GM18502 (cell line): ENCODE data around the gene ARFIP1.

Experiments
- ATAC-seq: cut with Tn5 transposase; IDR thresholded peaks from one replicate; pipeline ENCODE4 v1.9.1; 2021; ENCODE audit warnings: mild to moderate bottlenecking; ENCODE audit not compliant: unreplicated experiment, poor library complexity

The ARFIP1 gene

DNA sequence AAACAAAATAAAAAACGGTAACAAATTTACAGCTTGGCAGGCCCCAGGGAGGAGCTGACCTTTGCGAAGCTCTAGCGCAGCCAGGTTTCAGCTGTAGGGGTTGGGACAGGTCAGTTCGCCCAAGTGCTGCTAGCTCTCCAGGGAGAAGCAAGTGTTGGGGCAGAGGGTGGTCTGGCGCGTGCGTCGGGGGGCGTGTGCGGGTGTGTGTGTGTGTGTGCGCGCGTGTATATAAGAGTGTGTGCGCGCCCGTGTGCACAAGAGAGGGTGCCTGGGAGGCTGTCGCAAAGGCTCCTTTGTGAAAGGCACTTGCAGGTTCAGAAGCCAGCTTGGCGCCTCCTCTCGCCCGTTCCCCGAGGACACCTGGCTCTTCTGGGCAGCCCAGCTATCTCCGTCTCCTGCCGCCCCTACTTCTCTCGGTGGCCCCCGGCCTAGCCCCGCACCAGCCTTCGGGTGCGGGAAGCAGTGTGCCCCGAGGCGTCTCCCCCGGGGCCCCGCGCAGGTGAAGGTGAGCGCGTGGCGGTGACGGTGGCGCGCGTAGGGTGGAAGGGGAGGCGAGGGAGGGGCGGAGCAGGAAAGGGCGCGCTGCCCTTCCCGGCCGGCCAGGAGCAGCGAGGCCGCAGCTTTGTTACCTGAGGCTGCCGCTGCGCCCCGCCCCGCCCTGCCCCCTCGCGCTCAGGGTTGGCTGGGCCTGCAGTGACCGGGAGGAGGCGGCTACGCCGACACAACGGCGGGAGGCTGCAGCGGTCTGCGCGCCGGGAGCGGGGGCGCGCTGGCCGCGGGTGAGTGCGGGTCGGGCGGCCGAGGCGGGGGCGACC is 156.1 kb downstream of the ARFIP1 start, which contains the start of gene FHDC1:
Gene FHDC1, plus strand, starts transcription at position 693 of the 815 bp plus-strand sequence. CDS start 6,735 bp downstream, outside the sequence.
- peak; percentile 34 for ATAC-seq

DNA sequence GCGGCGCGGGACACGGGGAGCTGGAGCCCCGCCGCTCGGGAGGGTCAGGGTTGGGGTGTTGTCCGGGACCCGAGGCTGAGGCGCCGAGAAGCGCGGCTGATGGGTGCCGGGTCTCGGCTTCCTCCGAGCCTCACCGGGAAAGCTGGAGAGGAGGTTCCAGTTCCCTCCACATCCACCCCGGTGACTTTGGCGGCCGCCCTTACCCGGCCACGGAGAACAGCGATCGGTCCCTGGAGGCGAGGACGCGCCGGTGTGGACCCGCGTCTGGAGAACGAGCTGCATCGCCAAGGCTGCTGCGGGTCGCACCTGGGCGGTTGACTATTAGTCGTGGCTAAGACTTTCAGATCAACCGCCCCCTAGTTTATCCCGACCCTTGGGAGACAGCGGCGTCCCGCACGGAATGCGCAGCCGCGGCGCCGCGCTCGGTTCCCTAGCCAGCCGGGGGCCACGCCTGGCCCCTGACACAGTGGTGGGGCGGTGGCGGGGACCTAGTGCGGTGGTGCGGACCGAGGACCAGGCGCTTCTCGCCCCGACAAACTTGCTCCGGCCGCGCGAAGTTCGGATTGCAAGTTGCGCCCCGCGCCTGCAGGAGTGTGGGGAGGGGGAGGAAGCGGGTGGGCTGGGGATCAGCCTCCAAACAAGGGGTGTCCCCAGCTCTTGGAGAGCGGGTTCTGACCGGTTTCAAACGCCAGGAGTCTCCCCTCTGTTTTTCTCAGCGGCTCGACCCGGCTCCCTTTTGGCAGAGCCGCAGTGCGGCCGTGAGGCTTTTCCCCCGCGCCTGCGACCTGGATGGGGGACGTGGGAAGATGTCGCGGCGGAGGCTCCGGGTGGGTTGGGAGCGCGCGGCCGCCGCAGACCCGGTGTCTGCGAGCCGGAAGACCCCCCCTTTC is 156.9 kb downstream of the ARFIP1 start:
- ATAC-seq, result peak; percentile 26

DNA sequence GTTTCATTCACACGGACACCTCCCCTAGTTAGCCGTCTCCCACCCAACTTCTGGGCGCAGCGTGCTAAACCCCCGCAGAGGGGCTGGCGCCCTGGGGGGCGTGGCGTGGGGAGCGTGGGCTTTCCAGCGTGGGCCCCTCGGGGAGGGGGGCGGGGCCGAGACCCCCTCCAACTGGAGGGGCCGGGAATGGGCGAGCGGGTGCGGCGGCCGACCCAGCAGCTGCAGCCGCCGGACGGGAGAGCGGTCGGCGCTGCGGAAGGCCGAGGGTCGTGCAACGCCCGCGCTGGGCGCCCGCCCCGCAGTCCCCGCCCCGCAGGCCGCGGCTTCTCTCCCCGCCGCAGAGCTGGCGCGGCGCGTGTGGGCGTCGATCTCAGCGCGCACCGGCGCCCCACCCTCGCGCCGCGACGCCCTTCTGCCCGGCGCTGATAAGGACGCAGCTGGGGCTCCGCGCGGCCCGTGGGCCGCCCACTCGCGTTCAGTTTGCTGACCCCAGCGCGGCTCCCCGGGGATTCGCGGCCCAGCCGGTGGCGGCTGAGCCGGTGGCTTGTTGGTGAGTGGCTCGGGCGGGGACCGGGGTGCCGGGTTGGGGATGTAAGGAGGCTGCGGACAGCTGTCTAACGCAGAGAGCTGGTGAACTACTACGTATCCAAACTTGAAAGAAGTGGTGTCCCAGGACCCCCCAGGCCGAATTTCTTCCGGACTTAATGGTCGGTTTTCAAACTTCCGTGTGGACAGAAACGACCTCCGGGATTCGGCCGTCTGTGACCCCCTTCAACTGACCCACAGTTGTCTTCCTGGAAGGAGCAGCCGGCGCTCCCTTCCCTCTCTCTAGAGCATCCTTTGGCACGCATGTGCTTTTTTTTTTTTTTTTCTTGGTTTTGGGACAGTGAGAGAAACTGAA is 157.8 kb downstream of the ARFIP1 start:
- peak; percentile 49 for ATAC-seq

DNA sequence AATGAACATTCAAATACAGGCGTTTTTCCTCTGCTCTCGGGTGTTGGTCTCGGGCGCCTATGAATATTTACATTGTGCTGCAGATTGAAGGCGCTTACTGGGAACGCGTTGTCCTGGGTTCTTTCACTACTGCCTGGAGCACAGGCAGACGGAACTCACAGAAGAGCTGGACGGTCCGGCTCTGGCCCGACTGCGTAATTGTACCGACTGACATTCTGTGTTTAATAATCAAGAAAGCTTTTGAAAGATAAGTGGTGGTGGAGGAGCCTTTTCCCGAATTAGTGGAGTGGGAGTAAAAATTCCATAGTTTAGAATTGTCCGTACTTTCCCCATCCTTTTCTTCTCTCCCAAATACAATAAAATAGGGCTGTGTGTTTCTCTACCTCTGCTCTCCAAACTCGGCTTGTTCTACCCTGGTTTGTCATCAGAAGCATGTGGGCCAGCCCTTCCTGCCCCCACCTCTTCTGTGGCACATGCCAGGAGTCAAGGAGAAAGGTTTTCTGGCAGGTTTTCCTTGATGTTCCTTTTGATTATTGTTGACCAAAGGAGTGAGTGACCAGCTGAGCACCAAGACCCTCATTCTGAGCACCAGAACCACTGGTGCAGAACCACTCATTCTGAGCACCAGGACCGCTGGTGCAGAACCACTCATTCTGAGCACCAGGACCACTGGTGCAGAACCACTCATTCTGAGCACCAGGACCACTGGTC is 158.6 kb downstream of the ARFIP1 start:
- ATAC-seq, result peak; percentile 14

DNA sequence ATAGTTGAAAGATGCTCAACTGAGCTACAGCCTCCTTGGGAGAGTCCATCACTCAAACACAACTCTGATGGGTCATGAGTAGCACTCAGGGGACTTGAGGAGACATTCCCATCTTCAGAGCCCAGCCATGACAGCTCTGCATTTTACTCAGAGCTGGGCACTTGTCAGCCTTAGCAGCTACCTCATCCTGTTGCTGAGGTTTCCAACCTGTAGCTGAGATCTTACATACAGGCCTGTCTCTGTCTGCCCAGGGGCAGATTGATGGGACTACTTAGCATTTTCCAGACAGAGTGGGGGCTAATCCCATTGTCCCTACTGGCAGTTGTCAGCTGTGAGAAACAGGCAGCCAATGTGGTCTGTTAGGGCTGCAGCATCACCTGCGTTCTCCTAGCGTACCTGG is 159.9 kb downstream of the ARFIP1 start:
- no peak for ATAC-seq

DNA sequence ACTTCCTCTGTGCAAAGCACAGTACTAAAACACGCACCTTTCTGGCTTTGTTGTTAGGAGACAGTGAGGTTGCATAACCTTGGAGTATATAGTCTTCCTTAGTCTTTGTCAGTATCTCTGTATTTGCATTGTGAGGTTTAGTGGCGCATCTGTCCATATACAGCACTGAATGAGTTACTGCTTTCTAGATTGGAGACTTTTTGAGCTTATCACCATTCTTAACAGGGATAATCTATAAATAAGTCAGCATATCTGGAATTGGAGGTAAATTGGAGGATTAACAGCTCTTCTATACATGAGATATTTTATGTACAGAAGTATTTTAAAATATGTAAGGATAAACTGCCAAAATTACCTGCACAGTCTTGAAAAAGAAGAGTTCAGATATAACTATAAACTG is 160.7 kb downstream of the ARFIP1 start:
- no peak for ATAC-seq

DNA sequence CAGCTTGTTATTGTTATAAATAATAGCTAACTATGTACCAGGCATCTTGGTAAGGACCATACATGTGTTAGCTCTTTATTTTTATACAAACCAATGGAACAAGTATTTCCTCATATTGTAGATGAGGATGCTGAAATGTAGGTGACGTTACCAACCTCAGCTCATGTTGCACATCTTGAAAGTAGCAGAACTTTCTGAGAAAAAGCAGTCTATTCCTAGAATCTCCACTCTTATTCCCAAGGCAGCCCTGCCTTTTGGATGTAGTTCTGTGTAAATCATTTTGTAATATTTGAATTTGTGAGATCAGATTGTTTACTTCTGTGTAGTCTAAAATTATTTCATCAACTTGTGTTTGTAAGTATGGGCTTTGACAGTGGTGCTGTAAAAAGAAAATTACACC is 161.7 kb downstream of the ARFIP1 start:
- no peak for ATAC-seq

DNA sequence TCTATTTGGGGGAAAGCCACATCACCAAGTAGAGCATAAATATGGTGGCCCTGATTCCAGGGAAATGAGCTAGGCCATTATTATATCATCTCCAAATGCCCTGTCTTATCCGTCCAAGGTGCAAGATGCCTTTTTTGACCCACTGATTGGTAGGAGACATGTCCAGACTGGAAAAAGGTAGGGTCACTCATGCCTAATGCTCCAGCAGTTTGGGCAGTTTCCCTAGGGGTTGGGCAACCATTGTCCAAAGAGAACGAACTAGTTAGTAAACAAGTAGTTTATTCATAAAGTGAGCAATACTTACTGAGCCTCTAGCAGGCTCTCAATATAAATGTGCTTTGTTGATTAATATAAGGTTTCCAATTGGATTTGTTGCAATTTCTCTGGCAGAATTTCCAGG is 162.6 kb downstream of the ARFIP1 start:
- no peak for ATAC-seq

DNA sequence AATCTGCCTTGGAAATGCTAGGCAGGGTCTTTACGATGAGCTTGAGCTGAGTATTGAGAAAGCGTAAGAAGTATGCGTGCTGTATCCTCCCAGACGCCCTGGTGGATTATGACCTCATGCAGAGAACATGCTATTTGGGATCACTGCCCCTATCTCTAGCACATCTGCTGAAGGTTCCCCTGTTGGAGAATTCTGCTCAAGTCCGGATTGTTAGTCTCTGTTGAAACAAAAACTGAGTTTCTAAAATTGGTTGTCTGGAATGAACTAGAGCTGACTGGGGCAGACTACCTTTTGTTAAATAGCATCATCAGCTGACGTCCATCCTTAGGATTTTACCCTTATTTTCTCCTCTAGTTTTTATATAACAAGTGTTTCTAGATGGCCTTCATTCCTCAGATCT is 163.9 kb downstream of the ARFIP1 start:
- ATAC-seq, result no peak

DNA sequence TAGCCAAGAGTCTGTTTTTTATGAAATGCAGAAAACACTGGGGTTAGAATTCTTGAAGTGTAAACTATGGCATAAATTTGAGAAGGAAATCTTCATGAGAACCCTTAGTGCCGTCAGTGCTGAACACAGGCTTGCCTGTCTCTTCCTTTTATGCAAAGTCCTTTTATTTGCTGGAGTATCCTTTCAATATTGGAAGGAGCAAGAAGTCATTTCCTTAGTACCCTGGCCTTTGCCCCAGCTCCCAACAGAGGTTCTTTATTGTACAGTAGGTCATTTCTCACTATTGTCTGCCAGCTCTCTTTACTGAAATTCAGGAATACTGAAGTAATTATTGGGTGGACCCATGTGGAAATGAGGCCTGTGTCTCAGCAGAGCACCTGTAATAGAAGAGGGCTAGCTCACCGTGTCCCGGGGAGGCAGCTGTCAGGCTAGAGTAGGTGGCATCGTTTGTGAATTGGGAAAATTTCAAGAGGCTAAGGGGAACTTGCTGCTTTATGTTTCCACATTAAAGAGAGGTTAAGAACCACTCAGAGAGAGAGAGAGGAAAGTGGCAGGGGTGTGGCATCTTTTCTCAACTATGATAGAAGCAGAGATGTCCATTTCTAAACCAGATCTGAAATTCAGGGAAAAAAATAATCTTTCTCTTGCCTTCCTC is 165.0 kb downstream of the ARFIP1 start:
- ATAC-seq, result no peak

DNA sequence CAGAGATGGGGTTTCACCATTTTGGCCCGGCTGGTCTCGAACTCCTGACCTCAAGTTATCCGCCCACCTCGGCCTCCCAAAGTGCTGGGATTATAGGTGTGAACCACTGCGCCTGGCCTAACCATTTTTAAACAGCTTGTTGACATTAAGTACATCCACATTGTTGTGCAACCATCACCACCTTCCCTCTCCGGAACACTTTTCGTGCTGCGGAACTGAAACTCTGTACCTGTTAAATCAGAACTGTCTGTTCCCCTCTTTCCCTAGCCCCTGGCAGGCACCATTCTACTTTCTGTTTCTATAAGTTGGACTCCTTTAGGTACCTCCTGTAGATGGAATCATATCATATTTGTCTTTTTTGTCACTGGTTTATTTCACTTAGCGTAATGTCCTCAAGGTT is 165.9 kb downstream of the ARFIP1 start:
- ATAC-seq, result no peak

DNA sequence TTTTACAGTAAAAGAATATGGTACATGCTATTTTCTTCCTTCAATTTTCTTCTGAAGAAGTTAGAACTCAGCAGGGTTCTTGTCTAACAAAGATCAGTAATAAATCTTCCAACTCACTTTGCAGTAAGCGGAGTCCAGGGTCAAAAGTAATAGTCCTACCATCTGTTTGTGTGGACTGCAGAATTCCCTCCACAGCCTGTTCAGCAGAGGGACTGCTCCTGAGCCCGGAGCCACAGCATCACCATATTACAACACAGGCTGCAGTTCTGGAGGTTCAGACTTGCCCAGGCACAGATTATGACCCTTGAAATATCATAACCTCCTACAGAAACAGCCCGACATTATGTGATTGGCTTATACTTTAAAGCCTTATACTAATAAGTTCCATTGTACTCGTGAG is 166.7 kb downstream of the ARFIP1 start:
- ATAC-seq, result no peak

DNA sequence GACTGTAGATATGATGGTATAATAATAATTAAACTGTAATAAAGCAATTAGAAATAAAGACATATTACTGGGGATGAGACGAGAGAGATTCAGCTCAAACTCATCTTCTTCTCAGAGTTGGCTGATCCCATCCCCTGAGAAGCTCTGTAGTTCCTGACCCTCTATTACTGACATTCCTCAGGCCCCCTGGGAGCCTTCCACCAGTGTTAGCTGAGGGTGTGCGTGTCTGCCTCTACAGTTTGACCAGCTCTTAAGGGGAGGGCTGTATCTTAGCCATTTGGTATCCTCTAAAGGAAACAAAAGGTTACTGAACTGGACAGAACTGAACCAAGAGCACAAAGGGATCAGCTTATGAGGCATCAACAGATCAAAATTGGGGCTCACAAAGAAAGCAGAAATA is 167.6 kb downstream of the ARFIP1 start:
- ATAC-seq, result no peak

DNA sequence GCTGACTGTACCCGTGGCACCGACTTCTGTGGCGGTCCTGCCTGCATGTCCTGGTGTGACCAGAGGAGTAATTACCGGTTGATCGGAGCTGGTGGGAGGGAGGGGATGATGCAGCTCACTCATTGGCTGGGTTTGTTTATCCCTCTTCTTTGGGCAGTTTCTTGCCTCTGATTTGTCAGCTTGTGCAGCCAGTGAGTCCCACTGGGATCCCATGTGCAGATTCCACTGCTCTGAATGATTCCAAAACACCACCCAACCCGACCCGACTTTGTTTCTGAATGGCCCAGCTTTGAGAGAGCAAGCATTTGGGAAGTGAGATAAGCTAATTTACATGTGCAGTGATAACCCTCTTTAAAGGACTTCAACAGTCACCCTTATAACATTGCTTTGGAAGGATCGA is 170.2 kb downstream of the ARFIP1 start:
- no peak for ATAC-seq

DNA sequence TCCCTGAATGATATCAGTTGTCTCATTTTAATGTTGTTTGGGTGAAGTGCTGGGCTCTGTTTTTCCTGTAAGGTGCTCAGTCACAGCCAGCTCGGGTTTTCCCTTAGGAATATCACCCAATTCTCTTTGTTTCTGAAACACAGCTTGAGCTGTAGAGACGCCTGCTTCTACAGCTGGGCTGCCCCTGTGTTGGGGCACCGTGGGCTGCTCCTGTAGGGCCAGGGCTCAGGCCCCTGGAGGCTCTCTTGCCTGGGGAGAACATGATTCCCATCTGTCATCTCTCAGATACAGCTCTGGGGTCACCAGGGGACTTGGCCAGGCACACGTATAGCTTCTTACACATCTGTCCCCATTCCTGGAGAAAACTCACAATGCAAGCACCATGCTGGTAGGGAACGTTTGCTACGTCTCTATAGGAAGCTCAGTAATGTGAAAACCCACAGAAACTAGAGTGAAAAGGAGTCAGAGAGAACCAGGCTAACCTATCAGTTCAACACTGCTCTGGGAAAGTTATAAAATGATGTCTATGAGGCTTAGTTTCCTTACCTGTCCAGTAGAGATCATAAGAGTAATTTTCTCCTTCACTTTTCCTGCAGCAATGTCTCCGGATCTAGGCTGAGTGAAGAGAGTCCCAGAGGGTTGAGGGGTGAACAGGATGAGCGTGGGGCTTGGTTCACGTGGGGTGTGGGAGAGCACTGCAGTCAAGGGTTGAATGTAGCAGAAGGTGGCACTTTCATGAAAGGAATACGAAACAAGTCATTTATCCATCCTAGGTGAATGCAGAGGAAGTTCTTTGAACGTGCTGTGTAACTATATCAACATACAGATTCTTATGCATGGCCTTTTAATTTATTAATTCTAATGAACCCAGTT is 170.9 kb downstream of the ARFIP1 start:
- ATAC-seq, result no peak

DNA sequence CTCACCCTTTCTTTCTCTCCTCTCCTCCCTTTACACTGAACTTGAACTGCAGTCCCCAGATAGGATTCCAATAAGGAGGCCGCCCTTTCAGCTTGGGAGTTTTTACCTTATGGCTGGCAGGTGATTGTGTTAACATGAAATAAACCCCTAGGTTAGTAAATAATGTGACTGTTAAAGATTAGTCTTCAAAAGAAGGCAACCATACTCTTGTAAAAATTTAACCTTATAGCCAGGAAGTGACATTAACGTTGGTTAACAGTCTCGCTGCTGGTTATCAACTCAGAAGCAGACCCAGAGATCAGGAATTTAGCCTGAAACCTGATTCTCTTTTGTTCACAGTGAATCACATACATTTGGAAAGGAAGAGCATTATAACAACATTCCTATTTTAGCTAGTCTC is 171.6 kb downstream of the ARFIP1 start:
- ATAC-seq, result no peak

DNA sequence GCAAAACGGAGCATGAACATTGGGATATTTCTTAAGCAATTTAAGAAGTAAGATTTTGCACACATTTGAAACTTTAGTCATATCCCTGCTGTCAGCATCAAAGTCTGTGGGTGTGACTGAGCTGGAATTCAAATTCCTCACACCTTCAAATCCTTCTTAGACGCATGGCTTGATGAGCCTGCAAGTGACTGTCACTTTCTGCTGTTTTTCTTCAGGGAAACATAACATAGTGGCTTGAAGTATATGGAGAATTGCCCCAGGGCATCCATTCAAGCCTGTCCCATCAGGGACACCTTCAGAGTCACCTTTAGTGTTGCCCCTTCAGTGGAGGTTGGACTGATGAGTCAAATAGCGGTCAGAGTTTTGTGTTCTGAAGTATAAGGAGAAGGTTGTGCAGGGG is 173.8 kb downstream of the ARFIP1 start:
- ATAC-seq, result no peak

DNA sequence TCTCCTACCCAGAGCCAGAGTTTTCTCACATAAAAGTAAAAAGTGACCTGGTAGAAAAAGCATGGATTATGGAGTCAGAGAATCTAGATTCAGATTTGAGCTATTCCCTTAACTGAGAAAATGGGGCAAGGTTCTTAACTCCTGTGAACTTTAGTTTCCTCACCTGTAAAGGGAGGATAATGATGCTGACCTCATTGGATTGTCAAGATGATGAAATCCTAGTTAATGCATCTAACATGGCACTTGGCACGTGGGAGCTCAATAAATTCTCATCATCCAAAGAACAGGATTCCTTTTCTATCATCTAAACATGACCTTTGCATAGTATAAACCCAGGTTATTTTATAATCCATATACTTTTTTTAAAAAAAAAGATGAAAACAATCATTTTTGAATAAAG is 175.0 kb downstream of the ARFIP1 start:
- no peak for ATAC-seq
